ENCODE data around the gene PARP9. TPM values are rescaled to one million over a fixed set of nuclear protein-coding genes. Genes with fewer than 3 reads are reported as not detected.

The PARP9 gene
- total RNA-seq, 2 donors from 2014 or later: 28.8 to 38.1 TPM

- H3K27me3 Mint-ChIP-seq (ENCODE audit: low read depth): no peaks in the 10 kb centered on the region
- H3K4me1 Mint-ChIP-seq (ENCODE audit: low read depth): peaks cover 55% of the 10 kb centered on the region
- H3K9me3 Mint-ChIP-seq: no peaks in the 10 kb centered on the region
- DNase-seq (no peak), ATAC-seq (replicated peaks in 1 of 2) (peak; percentile 92 to 95)
- peaks cover 2 to 17% of the 10 kb centered on the region in 2 donors for H3K36me3 Mint-ChIP-seq (ENCODE audit: insufficient read depth in 2 of 2)
- H3K27ac Mint-ChIP-seq: peak overlapping the region; percentile 9
- peak overlapping the region; percentile 34 to 45 for H3K4me3 Mint-ChIP-seq
Observed at GRCh38 chr3:122488262-122488973, 75.7 kb downstream of the PARP9 start.

- ATAC-seq (replicated peaks in 1 of 2) (no peak), DNase-seq (no peak)
- Mint-ChIP-seq H3K27ac (no peak overlapping the region), H3K4me3 (no peak overlapping the region), H3K36me3 (ENCODE audit: insufficient read depth in 2 of 2) (peaks cover 0 to 3% of the 10 kb centered on the region in 2 donors), H3K27me3 (ENCODE audit: low read depth) (no peaks in the 10 kb centered on the region), H3K4me1 (ENCODE audit: low read depth) (peaks cover 69% of the 10 kb centered on the region), H3K9me3 (no peaks in the 10 kb centered on the region)
Observed at GRCh38 chr3:122484985-122485384, 79.1 kb downstream of the PARP9 start.

GRCh38 chr3:122481390-122481789, 82.7 kb downstream of the PARP9 start:
- peak; percentile 63 to 66 for ATAC-seq (replicated peaks in 1 of 2)
- Mint-ChIP-seq H3K36me3 (ENCODE audit: insufficient read depth in 2 of 2) (peaks cover 0 to 5% of the 10 kb centered on the region in 2 donors), H3K4me3 (peak overlapping the region; percentile 7 to 39), H3K27ac (no peak overlapping the region), H3K27me3 (ENCODE audit: low read depth) (no peaks in the 10 kb centered on the region), H3K4me1 (ENCODE audit: low read depth) (peaks cover 39% of the 10 kb centered on the region), H3K9me3 (no peaks in the 10 kb centered on the region)
- no peak for DNase-seq

Other genes with a start within 250 kb of the PARP9 start
- under 1 TPM in 1 of 2 donors, not detected in 1; 0.35 TPM for gene CSTA, start 239.1 kb downstream of the PARP9 start, total RNA-seq
- gene MIX23, start 181.1 kb downstream of the PARP9 start, total RNA-seq: 100 to 1,000 TPM in 1 of 2 donors, 10 to 100 TPM in 1; 94.0 to 133 TPM
- 10 to 100 TPM; 79.0 to 94.8 TPM for gene FAM162A, start 180.1 kb downstream of the PARP9 start, total RNA-seq
- gene WDR5B, start 148.2 kb downstream of the PARP9 start, total RNA-seq: 1 to 10 TPM; 2.6 to 3.6 TPM
- 10 to 100 TPM; 54.3 to 69.9 TPM for gene KPNA1, start 49.4 kb downstream of the PARP9 start, total RNA-seq
- 10 to 100 TPM; 43.9 to 51.4 TPM for gene DTX3L, start within 50 bp of the PARP9 start, total RNA-seq
- gene PARP15, start 13.3 kb upstream of the PARP9 start, total RNA-seq: 10 to 100 TPM; 23.7 to 28.6 TPM
- 10 to 100 TPM; 56.5 to 80.1 TPM for gene PARP14, start 116.5 kb upstream of the PARP9 start, total RNA-seq
- gene HSPBAP1, start 229.5 kb upstream of the PARP9 start, total RNA-seq: 1 to 10 TPM; 8.2 to 9.3 TPM
- 1 to 10 TPM; 2.9 to 3.5 TPM for gene SLC49A4, start 230.8 kb upstream of the PARP9 start, total RNA-seq

Data from activated T-cell treated with anti-CD3 and anti-CD28 coated beads, Interleukin-2, amount 50 U/mL, for 72 hours (primary cell).